Parathyroid adenoma (tissue), 2 donors: ENCODE measurements around the gene EPHB2.

Experiments
- H2AFZ ChIP-seq: fragments of 300-600 bp; sonication (generic); one replicate; pipeline ENCODE4 v1.7.0; 2017; ENCODE audit warnings: antibody characterized with exemption, mild to moderate bottlenecking
- H3K27ac ChIP-seq: fragments of 300-600 bp; sonication (generic); one replicate; pipeline ENCODE4 v1.7.0; 2017
- H3K27me3 ChIP-seq: fragments of 300-600 bp; sonication (generic); one replicate; pipeline ENCODE4 v1.7.0; 2017; ENCODE audit warnings: low read length; ENCODE audit not compliant: control insufficient read depth, insufficient read depth
- H3K36me3 ChIP-seq: fragments of 300-600 bp; sonication (generic); one replicate; pipeline ENCODE4 v1.7.0; 2017; ENCODE audit warnings: low read length; ENCODE audit not compliant: control insufficient read depth, insufficient read depth
- H3K4me1 ChIP-seq: fragments of 300-600 bp; sonication (generic); one replicate; pipeline ENCODE4 v1.7.0; 2017; ENCODE audit warnings: control low read depth
- H3K4me2 ChIP-seq: fragments of 300-600 bp; sonication (generic); one replicate; pipeline ENCODE4 v1.7.0; 2017; ENCODE audit warnings: low read length
- H3K4me3 ChIP-seq: fragments of 300-600 bp; sonication (generic); one replicate; pipeline ENCODE4 v1.7.0; 2017; ENCODE audit warnings: low read depth, low read length
- H3K79me2 ChIP-seq: fragments of 300-600 bp; sonication (generic); one replicate; pipeline ENCODE4 v1.7.0; 2017; ENCODE audit warnings: control low read depth
- H3K9ac ChIP-seq: fragments of 300-600 bp; sonication (generic); one replicate; pipeline ENCODE4 v1.7.0; 2017; ENCODE audit warnings: mild to moderate bottlenecking
- H3K9me3 ChIP-seq: fragments of 300-600 bp; sonication (generic); one replicate; pipeline ENCODE4 v1.7.0; 2017; ENCODE audit warnings: low read length; ENCODE audit not compliant: control insufficient read depth
- TF ChIP-seq, protein P1 (sequence below): fragments of 300-600 bp; sonication (generic); IDR thresholded peaks from one replicate; pipeline ENCODE4 v1.7.0; 2017; ENCODE audit warnings: antibody characterized with exemption, mild to moderate bottlenecking
- donor health status: primary hyperparathyroidism.

The EPHB2 gene

DNA sequence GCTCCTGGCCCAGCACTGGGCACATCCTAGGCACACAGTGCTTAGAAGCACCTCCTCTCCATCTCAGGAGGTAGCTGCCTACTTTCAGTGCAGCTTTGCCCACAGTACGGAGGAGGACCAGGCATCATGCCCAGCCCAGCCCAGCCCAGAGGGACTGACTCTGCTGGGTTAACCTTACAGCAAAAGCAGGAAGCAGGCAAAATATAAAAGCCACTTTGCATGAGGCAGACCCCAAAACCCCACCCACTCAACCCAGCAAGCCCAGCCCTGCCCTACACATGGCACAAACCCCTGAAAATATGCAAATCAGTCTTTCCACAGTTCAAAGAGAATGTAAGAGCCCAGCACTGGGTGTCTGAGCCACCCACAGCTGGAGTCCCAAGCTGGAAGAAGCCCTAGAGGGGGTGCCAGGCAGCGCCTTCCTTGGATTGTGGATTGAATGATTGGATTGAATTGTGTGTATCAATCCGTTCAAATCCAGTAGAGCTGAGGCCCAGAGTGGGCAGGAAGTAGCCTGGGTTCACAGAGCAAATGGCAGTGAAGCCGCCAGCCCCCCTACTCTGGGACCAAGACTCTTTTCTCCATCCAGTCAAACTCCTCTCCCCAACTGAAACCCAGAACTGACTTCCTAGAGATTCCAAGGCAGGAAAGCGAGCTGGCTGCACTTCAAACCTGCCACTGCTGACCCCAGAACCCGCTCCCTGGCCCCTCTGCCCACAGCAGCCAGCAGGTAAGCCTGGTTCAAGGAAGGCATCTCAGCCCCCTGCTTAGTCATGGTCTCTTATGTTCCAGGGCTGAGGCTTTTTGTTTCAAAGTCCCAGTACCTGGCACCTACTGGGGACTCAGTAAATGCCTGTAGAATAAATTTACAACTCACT lies 144.3 kb downstream of the EPHB2 start:
- H3K4me2 ChIP-seq = no peak overlapping the region
- no peaks in the 10 kb centered on the region for H3K36me3 ChIP-seq
- H3K79me2 ChIP-seq = no peaks in the 10 kb centered on the region
- no peaks in the 10 kb centered on the region for H3K27me3 ChIP-seq
- H3K9me3 ChIP-seq = no peaks in the 10 kb centered on the region
- no peak overlapping the region for H3K4me3 ChIP-seq
- H2AFZ ChIP-seq = no peak overlapping the region
- TF ChIP-seq, protein P1, sequence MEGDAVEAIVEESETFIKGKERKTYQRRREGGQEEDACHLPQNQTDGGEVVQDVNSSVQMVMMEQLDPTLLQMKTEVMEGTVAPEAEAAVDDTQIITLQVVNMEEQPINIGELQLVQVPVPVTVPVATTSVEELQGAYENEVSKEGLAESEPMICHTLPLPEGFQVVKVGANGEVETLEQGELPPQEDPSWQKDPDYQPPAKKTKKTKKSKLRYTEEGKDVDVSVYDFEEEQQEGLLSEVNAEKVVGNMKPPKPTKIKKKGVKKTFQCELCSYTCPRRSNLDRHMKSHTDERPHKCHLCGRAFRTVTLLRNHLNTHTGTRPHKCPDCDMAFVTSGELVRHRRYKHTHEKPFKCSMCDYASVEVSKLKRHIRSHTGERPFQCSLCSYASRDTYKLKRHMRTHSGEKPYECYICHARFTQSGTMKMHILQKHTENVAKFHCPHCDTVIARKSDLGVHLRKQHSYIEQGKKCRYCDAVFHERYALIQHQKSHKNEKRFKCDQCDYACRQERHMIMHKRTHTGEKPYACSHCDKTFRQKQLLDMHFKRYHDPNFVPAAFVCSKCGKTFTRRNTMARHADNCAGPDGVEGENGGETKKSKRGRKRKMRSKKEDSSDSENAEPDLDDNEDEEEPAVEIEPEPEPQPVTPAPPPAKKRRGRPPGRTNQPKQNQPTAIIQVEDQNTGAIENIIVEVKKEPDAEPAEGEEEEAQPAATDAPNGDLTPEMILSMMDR = no peak
- H3K9ac ChIP-seq = no peak overlapping the region
- no peaks in the 10 kb centered on the region for H3K4me1 ChIP-seq
- H3K27ac ChIP-seq = no peak overlapping the region

DNA sequence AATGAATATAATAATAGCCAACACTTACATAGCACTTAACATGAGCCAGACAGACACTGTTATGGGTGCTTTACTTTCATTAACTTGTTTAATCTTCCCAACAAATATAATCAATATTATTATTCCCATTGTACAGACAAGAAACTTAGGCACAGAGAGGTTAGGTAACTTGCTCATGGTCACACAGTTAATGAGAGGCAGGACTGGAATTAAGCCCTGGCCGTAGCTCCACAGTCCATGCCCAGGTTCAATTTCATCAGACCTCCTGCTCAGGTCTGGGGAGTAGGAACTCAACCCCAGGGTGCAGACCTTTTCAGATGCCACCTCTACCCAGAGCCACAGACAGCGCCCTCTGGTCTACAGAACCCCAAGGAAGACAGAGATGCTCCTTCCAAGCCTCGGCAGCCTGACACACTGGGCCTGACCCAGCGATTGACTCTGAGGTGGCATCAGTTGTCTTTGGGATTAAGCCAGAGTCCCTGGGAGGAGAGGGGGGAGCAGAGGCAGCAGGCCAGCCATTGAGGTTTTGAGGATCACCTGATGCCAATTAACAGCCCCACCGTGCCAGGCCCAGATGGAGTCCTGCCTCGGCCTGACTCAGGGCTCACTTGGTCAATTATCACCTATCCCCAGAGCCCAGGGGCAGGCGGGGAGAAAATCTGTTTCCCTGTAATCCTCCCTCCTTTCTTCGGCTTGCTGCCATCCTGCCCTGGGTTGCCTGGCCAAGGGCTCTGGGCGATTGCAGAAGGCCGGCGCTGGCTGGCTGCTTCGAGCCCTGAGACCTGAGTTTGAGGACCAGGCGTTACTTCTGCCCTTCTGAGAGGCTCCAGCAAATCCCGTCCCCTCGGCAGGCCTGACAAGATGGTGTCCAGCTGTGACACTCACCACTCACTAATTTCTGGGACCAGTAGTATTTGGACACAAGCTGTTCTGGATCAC lies 145.3 kb downstream of the EPHB2 start:
- Histone ChIP-seq H3K4me2 (no peak overlapping the region), H3K27ac (no peak overlapping the region), H3K79me2 (no peaks in the 10 kb centered on the region), H3K9me3 (no peaks in the 10 kb centered on the region), H3K27me3 (no peaks in the 10 kb centered on the region), H3K9ac (no peak overlapping the region), H3K4me1 (no peaks in the 10 kb centered on the region), H3K4me3 (no peak overlapping the region), H3K36me3 (no peaks in the 10 kb centered on the region), H2AFZ (no peak overlapping the region)
- TF ChIP-seq, protein P1 = no peak

DNA sequence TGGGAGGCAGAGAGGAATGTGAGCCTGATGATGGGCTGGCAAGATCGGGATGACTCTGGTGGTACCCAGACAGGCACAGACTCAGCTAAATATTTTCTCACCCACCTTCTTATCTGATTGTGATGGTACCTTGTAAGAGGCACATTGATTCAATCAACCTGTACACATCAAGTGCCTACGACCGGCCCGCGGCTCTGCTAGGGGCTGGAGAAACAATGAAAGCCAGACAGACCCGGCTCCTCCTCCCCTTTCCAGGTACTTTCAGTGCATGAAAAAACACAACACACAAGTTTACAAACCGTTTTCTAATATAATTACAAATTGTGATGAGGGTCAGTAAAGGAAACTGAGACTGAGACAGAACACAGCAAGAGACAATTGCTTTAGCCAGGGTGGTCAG lies 147.0 kb downstream of the EPHB2 start:
- Histone ChIP-seq H2AFZ (no peak overlapping the region), H3K79me2 (no peaks in the 10 kb centered on the region)
- TF ChIP-seq, protein P1 = no peak

DNA sequence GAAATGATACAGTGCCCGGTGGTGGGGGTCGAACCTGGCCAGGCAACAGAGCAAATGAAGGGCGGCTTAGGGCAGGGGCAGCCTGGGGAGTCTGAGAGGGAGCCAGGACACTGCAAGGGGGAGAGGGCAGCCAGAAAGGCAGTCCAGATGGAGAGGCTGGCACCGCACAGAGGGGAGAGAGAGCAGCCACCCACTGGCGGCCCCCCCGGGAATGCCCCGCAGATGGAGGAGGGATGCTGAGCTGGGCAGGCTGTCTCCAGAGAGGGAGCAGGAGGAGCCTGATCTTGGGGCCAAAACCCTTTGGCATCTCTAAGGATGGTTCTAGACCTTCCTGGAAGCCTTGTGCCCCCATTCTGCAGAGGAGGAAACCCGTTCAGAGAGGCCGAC lies 149.8 kb downstream of the EPHB2 start:
- no peak overlapping the region for H3K9ac ChIP-seq
- TF ChIP-seq, protein P1 = no peak
- H3K9me3 ChIP-seq = no peaks in the 10 kb centered on the region

More for the DNA sequence above, 147.0 kb downstream of the EPHB2 start:
- Histone ChIP-seq H3K9me3 (no peaks in the 10 kb centered on the region), H3K36me3 (no peaks in the 10 kb centered on the region), H3K4me1 (no peaks in the 10 kb centered on the region), H3K9ac (no peak overlapping the region), H3K4me3 (no peak overlapping the region), H3K27ac (no peak overlapping the region), H3K27me3 (no peaks in the 10 kb centered on the region), H3K4me2 (no peak overlapping the region)

More for the DNA sequence above, 149.8 kb downstream of the EPHB2 start:
- Histone ChIP-seq H3K36me3 (no peaks in the 10 kb centered on the region), H3K4me2 (no peak overlapping the region), H3K27ac (no peak overlapping the region), H3K79me2 (no peaks in the 10 kb centered on the region), H3K4me1 (no peaks in the 10 kb centered on the region), H2AFZ (no peak overlapping the region), H3K4me3 (no peak overlapping the region), H3K27me3 (no peaks in the 10 kb centered on the region)
